Heart left ventricle (tissue), 16 donors: ENCODE measurements around the gene ANAPC2. TPM values are rescaled to one million over a fixed set of nuclear protein-coding genes. Genes with fewer than 3 reads are reported as not detected.

Experiments used
- ATAC-seq, 4 donors: fragments of 200-7000 bp; cut with Tn5 transposase; one replicate each; pipeline ENCODE4 v1.9.1; 2020 to 2022; ENCODE audit warnings: moderate library complexity in 4 of 4, mild to moderate bottlenecking in 3 of 4, moderate number of reproducible peaks in 1 of 4
- DNase-seq, 5 donors: peaks; one replicate each; pipeline ENCODE4 v3.0.0-alpha.2; 2020
- H3K27ac ChIP-seq, 12 donors: fragments of 200-600 bp; sonication (generic) in 4 of 12; one replicate each; pipeline versions ENCODE4 v1.5.0 to v1.8.0; 2016 to 2022; ENCODE audit warnings: mild to moderate bottlenecking in 2 of 12
- H3K27me3 ChIP-seq, 9 donors: fragments of 200-600 bp; sonication (generic) in 2 of 9; one replicate each; pipeline versions ENCODE4 v1.5.1 to v1.8.0; 2016 to 2022; ENCODE audit warnings: mild to moderate bottlenecking in 3 of 9
- H3K36me3 ChIP-seq, 9 donors: fragments of 200-600 bp; sonication (generic) in 2 of 9; one replicate each; pipeline versions ENCODE4 v1.5.0 to v1.8.0; 2018 to 2022; ENCODE audit warnings: mild to moderate bottlenecking in 2 of 9
- H3K4me1 ChIP-seq, 12 donors: fragments of 200-600 bp; sonication (generic) in 4 of 12; one replicate each; pipeline versions ENCODE4 v1.5.0 to v1.8.0; 2016 to 2022; ENCODE audit warnings: mild to moderate bottlenecking in 3 of 12
- H3K4me3 ChIP-seq, 12 donors: fragments of 200-600 bp; sonication (generic) in 4 of 12; one replicate each; pipeline versions ENCODE4 v1.5.0 to v1.8.0; 2017 to 2022; ENCODE audit warnings: mild to moderate bottlenecking in 9 of 12, moderate library complexity in 4 of 12
- H3K9me3 ChIP-seq, 12 donors: fragments of 200-600 bp; sonication (generic) in 4 of 12; one replicate each; pipeline versions ENCODE4 v1.5.0 to v1.8.0; 2016 to 2022; ENCODE audit warnings: mild to moderate bottlenecking in 1 of 12
- POLR2A ChIP-seq, 2 donors: fragments of 450-650 bp; IDR thresholded peaks; one replicate each; pipeline ENCODE4 v1.6.1; 2017; ENCODE audit warnings: antibody characterized with exemption in 2 of 2, mild to moderate bottlenecking in 2 of 2, moderate library complexity in 2 of 2
- WGBS, 4 donors: extraction: QIAGEN DNeasy Blood & Tissue Kit in 2 of 4; methylation state at CpG; one replicate each; pipeline versions ENCODE4 v1.1.5 to v1.1.7; 2013 to 2018; 5-methylcytosine and 5-hydroxymethylcytosine counted together
- intact Hi-C, 10 donors: fragments of 100-400 bp; cut with DNase I; formaldehyde crosslinking; loops; one replicate each; pipeline versions ENCODE4 v1.11.1 to v1.14.2; 2022
- polyA plus RNA-seq, 2 donors: library from polyadenylated mRNA; stranded (reverse); fragments of 200-250 nt; gene quantifications; one replicate each; pipeline ENCODE4 v1.2.3, GENCODE V29; 2013
- total RNA-seq, 9 donors: library from RNA; depleted of rRNA in 2 of 9; stranded (reverse); fragments of >200 nt in 2 of 9; fragmentation: NEBNext Ultra II Directional in 3 of 9; extraction: Animal tissue kit (Norgen Biotek cat#: 25700) in 3 of 9; gene quantifications; one replicate each; pipeline versions ENCODE4 v1.1.0 to v1.2.4, GENCODE V29; 2016 to 2023
- TF ChIP-seq, protein P1 (sequence below), 12 donors: fragments of 200-600 bp; sonication (generic) in 4 of 12; IDR thresholded peaks; one replicate each; pipeline versions ENCODE4 v1.5.0 to v1.8.0; 2018 to 2022; ENCODE audit warnings: antibody characterized with exemption in 12 of 12, mild to moderate bottlenecking in 5 of 12
- donor health status: ischemic (EF 13 %, LVEDD 7.1; RV severe dilation, severe dysfunction).
- donor health status: healthy with polysubstance abuse.
- donor health status: DM: no; HTN: yes; CAD: no.
- donor health status: DM: no; HTN: no; CAD: no.
- donor health status: ischemic (EF 25% LVEDD 6.9; RV normal size, moderate dysfunction).
- donor health status: ischemic (EF 25% LVEDD 5.7; RV mildly dilated, moderate dysfunction).
- donor health status: healthy.
- donor health status: DM: yes; HTN: yes; CAD: no.
- donor health status: ischemic (EF 35%, LVEDD 5.7; RV mildly dilated, moderate dysfunction).
- donor health status: nonischemic (EF 11% LVEDD 7.7; RV severe dilation, severe dysfunction).
- donor health status: DM: yes; HTN: yes; CAD: no.
- donor health status: PGD.
- donor health status: ischemic (EF 29% LVEDD 5.4; RV normal size, mild dysfunction).
- donor health status: nonischemic (EF 23%, LVEDD 6.1; RV moderate dilation, normal function).

The ANAPC2 gene
- total and polyA plus RNA-seq, 11 donors, result 14.3 to 35.9 (median 28.9) TPM

DNA sequence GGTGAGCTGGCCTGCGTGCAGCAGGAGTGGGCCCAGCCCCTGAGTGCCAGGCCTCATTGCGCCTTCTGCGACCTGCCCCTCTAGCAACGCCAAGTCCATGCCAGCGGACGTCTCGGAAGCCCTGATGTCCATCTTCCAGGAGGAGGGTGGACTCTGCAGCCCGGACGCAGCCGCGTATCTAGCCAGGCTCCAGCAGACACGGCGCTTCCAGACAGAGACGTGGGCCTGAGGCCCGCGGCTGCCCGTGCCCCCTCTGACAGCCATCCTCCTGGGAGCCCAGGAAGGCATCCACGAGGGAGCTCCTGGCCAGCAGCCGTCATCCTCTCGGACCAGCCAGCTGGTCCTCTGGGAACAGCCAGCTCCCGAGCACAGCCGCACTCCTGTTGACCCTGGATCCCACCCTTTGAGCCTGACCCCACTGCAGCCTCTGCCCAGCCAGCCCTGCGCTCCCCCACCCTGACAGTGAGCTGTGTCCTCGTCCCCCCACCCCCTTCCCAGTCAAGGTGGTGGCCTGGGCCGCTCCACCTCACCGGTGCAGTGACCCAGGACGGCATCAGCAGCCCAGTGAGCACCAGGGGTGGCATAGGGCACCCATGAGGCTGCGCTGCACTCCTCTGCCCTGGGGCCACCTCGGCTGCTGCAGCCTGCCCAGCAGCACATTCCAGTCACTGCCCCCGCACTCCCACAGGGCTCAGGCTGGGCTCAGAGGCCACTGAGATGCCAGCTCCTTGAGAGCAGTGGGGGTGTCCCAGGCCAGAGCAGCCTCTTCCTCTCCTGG lies 28.0 kb upstream of the ANAPC2 start:
- Histone ChIP-seq H3K27me3 (peaks cover 0 to under 1% (median 0%) of the 10 kb centered on the region in 9 donors), H3K36me3 (peaks cover 0 to 19% (median 0%) of the 10 kb centered on the region in 9 donors), H3K4me1 (peaks cover 2 to 30% (median 22%) of the 10 kb centered on the region in 12 donors), H3K4me3 (peak overlapping the region in 1 of 12 donors; percentile 55), H3K9me3 (no peaks in the 10 kb centered on the region), H3K27ac (no peak overlapping the region)
- DNase-seq, result no peak
- intact Hi-C loops, result no loop called here
- no peak for ATAC-seq
- 90 to 96% (median 92%) methylated on average over 17 to 30 of the region's 30 CpGs for WGBS, 4 donors
- TF ChIP-seq POLR2A (IDR thresholded peaks at IDR 0.05), result no peak
- TF ChIP-seq, protein P1, sequence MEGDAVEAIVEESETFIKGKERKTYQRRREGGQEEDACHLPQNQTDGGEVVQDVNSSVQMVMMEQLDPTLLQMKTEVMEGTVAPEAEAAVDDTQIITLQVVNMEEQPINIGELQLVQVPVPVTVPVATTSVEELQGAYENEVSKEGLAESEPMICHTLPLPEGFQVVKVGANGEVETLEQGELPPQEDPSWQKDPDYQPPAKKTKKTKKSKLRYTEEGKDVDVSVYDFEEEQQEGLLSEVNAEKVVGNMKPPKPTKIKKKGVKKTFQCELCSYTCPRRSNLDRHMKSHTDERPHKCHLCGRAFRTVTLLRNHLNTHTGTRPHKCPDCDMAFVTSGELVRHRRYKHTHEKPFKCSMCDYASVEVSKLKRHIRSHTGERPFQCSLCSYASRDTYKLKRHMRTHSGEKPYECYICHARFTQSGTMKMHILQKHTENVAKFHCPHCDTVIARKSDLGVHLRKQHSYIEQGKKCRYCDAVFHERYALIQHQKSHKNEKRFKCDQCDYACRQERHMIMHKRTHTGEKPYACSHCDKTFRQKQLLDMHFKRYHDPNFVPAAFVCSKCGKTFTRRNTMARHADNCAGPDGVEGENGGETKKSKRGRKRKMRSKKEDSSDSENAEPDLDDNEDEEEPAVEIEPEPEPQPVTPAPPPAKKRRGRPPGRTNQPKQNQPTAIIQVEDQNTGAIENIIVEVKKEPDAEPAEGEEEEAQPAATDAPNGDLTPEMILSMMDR (IDR thresholded peaks at IDR 0.05), result no peak

DNA sequence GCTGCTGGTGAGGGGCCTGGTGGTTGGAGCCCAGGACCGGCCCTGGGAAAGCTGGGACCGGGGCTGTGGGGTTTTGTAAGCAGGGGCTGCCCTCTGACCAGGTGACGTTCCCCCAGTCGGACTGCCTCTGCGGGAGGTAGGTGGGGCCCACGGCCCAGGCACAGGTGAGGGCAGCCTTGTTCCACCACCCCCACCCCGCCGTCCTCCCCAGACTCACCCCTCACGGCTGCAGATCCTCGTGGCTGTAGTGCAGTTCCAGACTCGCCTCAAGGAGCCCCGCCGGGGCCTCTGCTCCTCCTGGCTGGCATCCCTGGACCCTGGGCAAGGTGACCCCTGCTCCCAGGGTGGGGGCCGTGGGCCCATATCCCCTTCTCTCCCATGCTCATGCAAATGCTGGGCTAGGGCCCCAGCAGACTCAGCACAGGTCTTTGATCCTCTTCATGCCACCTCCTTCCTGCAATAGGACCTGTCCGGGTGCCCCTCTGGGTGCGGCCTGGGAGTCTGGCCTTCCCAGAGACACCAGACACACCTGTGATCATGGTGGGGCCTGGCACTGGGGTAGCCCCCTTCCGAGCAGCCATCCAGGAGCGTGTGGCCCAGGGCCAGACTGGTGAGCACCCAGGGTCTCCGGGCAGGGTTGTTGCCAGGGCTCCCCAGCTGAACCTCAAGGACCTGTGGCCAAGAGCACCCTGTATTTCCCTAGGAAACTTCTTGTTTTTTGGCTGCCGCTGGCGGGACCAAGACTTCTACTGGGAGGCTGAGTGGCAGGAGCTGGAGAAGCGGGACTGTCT lies 27.0 kb upstream of the ANAPC2 start:
- ATAC-seq (no peak), DNase-seq (no peak)
- peaks cover 0 to 19% (median 0%) of the 10 kb centered on the region in 9 donors for H3K36me3 ChIP-seq
- H3K4me3 ChIP-seq, result no peak overlapping the region
- no peaks in the 10 kb centered on the region for H3K9me3 ChIP-seq
- intact Hi-C loops, result no loop called here
- TF ChIP-seq POLR2A (IDR thresholded peaks at IDR 0.05), result no peak
- TF ChIP-seq, protein P1 (IDR thresholded peaks at IDR 0.05), result no peak
- WGBS, 4 donors, result 94 to 96% (median 95%) methylated on average over 21 to 22 of the region's 22 CpGs
- H3K4me1 ChIP-seq, result peaks cover 2 to 26% (median 21%) of the 10 kb centered on the region in 12 donors
- H3K27ac ChIP-seq, result no peak overlapping the region
- H3K27me3 ChIP-seq, result no peaks in the 10 kb centered on the region

GRCh38 chr9:137214620-137215019 lies 26.3 kb upstream of the ANAPC2 start:
- H3K4me3 ChIP-seq, result no peak overlapping the region
- no peak for DNase-seq
- H3K27ac ChIP-seq, result no peak overlapping the region
- H3K36me3 ChIP-seq, result peaks cover 0 to 25% (median 0%) of the 10 kb centered on the region in 9 donors
- intact Hi-C loops, result no loop called here
- no peak for ATAC-seq
- H3K27me3 ChIP-seq, result no peaks in the 10 kb centered on the region
- TF ChIP-seq, protein P1 (IDR thresholded peaks at IDR 0.05), result no peak
- TF ChIP-seq POLR2A (IDR thresholded peaks at IDR 0.05), result no peak
- peaks cover 2 to 26% (median 21%) of the 10 kb centered on the region in 12 donors for H3K4me1 ChIP-seq
- H3K9me3 ChIP-seq, result no peaks in the 10 kb centered on the region
- 93 to 95% (median 94%) methylated on average over 16 to 19 of the region's 19 CpGs for WGBS, 4 donors
